GM18907 (cell line): ENCODE data around the gene CD300LD.

Source experiments
- ATAC-seq: cut with Tn5 transposase; IDR thresholded peaks from one replicate; pipeline ENCODE4 v1.9.1; 2021; ENCODE audit warnings: mild to moderate bottlenecking, moderate library complexity; ENCODE audit not compliant: unreplicated experiment

CD300LD gene

GRCh38 chr17:74545843-74546230, 46.2 kb downstream of the CD300LD start, which contains the start of gene CD300C:
Gene CD300C (minus strand): TSS chr17:74546115. CDS start chr17:74545782, 333 bp downstream.
- no peak for ATAC-seq

- ATAC-seq, result no peak
Observed at GRCh38 chr17:74544991-74545842, 46.9 kb downstream of the CD300LD start.

- no peak for ATAC-seq
Observed at GRCh38 chr17:74543891-74544760, 48.0 kb downstream of the CD300LD start.

GRCh38 chr17:74543406-74543805, 48.7 kb downstream of the CD300LD start:
- no peak for ATAC-seq

DNA sequence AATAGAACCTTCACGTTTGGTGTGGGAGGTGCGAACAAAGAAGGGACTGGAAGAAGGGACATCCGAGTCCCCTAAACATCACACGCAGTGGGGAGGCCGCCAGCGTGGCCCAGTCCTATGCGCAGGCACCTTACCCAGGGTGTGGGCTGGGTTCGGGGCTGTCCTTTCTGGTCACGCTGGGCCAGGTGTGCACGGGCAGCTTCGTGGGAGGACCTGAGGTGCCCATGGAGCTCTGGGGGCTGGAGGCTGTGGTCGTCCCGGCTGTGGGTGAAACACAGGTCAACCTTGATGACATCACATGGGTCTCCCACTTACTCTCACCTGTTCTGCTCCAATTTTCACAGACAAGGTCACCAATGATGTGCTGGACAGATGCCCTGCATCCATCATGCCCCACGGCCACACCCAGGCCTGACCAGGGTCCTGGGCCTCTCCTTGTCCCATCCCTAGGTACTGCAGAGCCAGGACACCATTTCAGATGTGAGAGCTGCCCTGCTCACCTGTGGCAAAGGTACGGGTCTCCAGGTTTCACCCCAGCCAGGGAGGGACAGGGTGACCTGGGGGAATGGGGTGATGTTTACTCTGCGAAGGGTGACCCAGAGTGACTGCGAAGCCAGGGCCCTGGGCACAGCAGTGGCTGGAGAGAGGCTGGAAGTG, 49.2 kb downstream of the CD300LD start:
- ATAC-seq, result no peak

- ATAC-seq, result no peak
Observed at GRCh38 chr17:74542166-74542565, 49.9 kb downstream of the CD300LD start.

- ATAC-seq, result no peak
Observed at GRCh38 chr17:74541176-74542111, 50.6 kb downstream of the CD300LD start.

DNA sequence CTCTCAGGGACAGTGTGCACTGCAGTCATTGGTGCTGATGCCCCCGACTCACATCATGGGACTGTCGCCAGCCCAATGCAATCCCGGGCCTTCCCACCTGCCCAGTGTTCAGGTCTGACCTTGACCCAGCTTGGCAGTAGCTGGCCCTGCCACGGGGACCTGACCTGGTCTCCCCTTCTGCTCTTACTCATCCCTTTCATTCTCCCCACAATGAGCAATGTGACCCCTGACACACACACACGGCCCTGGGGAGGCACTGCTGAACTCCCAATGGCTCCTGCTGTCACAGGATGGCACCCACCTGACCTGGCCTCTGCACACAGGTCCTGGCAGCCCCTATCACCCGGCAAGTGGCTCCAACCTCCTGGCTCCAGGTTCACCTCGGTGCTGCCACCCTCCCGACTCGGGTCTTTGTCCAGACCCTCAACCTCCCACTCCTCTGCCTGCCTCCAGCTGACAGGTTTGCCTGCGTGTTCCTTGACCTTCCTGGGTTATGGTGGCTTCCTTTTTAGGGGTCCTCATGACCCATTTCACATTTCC, 52.7 kb downstream of the CD300LD start:
- no peak for ATAC-seq

DNA sequence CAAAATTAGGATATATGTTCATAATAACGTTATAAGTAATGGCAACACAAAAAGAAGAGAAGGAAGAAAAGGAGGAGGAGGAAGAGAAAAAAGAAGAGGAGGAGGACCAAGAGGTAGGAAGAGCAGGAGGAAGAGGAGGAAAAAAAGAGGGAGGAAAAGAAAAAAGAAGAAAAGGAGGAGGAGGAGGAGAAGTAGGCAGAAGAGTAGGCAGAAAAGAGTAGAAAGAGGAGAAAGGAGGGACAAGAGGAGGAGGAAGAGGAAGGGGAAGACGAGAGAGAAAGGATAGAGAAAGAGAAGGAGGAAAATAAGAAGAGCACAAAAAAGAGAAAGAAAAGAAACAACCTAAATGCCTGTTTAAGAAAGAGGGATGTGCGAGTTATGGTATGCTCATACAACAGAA, 55.2 kb downstream of the CD300LD start:
- ATAC-seq, result no peak

DNA sequence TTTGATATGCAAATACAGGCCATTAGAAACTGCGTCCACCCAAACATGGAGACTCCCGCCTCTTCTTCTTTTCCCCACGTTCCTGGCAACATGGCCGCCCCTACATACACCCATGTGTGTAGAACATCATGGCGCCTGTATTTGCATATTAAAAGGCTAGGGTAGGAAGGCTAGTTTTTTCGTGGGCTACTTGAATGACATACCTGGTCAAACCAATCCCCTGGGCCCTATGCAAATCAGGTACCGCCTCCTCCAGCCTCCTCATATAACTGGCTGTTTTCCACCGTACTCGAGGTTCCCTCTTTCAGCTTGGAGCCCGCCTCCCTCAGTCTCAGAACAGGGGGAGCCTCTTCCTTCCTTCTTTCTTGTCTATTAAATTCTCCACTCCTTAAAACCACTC, 60.0 kb downstream of the CD300LD start:
- no peak for ATAC-seq

- peak; percentile 40 for ATAC-seq
Observed at GRCh38 chr17:74531231-74531761, 60.8 kb downstream of the CD300LD start, which contains the start of gene CD300LB. Gene CD300LB (minus strand): TSS chr17:74531475. CDS start chr17:74531350, 125 bp downstream.

- ATAC-seq, result no peak
Observed at GRCh38 chr17:74530831-74531150, 61.3 kb downstream of the CD300LD start.
